BE2C (cell line): ENCODE data around the gene GLS.

Experiments
- DNase-seq: peaks from one replicate; pipeline ENCODE4 v3.0.0-alpha.2; 2020
- H3K27me3 ChIP-seq: fragments of 250-450 bp; sonication (Bioruptor Pico); 2 replicates; pipeline ENCODE4 v1.5.1; 2020; ENCODE audit warnings: mild to moderate bottlenecking
- H3K36me3 ChIP-seq: fragments of 250-450 bp; sonication (Bioruptor Pico); 2 replicates; pipeline ENCODE4 v1.5.1; 2020; ENCODE audit warnings: mild to moderate bottlenecking
- H3K4me1 ChIP-seq: fragments of 250-450 bp; sonication (Bioruptor Pico); 2 replicates; pipeline ENCODE4 v1.5.1; 2020
- H3K4me3 ChIP-seq: 2 replicates; pipeline ENCODE4 v1.5.1; 2011; ENCODE audit warnings: low read depth, low read length
- H3K9me3 ChIP-seq: fragments of 250-450 bp; sonication (Bioruptor Pico); 2 replicates; pipeline ENCODE4 v1.5.1; 2020
- TF ChIP-seq, protein P1 (sequence below): IDR thresholded peaks from 2 replicates; pipeline ENCODE4 v1.5.1; 2012; ENCODE audit warnings: mild to moderate bottlenecking, low read depth, low read length

Gene GLS

GRCh38 chr2:190896477-190896876, 15.9 kb downstream of the GLS start:
- Histone ChIP-seq H3K4me3 (no peak overlapping the region), H3K36me3 (peaks cover 64% of the 10 kb centered on the region), H3K27me3 (no peaks in the 10 kb centered on the region), H3K4me1 (0 out of 2 replicates have a peak, but pooled peaks cover 4% of the 10 kb centered on the region), H3K9me3 (no peaks in the 10 kb centered on the region)
- TF ChIP-seq, protein P1, sequence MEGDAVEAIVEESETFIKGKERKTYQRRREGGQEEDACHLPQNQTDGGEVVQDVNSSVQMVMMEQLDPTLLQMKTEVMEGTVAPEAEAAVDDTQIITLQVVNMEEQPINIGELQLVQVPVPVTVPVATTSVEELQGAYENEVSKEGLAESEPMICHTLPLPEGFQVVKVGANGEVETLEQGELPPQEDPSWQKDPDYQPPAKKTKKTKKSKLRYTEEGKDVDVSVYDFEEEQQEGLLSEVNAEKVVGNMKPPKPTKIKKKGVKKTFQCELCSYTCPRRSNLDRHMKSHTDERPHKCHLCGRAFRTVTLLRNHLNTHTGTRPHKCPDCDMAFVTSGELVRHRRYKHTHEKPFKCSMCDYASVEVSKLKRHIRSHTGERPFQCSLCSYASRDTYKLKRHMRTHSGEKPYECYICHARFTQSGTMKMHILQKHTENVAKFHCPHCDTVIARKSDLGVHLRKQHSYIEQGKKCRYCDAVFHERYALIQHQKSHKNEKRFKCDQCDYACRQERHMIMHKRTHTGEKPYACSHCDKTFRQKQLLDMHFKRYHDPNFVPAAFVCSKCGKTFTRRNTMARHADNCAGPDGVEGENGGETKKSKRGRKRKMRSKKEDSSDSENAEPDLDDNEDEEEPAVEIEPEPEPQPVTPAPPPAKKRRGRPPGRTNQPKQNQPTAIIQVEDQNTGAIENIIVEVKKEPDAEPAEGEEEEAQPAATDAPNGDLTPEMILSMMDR, result no peak
- no peak for DNase-seq

DNA sequence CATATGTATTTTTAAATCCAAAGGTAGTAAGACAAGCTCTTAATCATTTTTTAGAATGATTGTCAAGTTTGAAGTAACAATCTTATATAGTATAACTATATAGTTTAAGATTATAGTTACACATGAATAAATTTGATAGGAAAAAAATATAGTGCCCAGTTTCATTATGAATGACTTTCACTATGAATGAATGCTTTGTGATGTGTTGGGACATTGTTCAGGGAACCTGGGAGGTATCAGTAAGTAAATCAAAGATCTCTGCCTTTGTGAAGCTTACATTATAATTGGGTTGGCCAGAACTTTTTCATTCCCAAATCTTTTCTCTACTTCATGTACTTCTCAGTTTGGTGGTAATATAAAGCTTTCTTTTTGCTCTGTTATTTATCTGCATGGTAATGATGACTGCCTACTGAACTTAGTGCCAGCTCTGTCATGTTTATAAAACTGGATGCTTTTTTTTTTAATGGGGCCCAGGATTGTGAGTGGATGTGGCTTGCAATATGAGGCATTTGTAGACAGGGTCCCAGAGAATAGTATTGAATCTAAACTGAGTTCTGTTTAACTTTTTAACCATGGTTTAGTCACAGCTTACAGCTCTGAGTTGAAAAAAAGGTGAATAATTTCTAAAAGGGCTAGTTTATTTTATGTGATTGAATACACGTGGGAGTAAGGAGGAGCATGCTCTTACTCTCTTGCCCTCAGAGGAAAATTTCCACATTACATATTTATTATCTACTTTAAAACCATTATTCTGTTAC, 23.3 kb downstream of the GLS start:
- TF ChIP-seq, protein P1, result no peak
- H3K9me3 ChIP-seq, result no peaks in the 10 kb centered on the region
- no peaks in the 10 kb centered on the region; the same call in none of the 2 replicates for H3K4me1 ChIP-seq
- DNase-seq, result no peak
- no peaks in the 10 kb centered on the region for H3K27me3 ChIP-seq
- peaks cover 46% of the 10 kb centered on the region for H3K36me3 ChIP-seq
- no peak overlapping the region for H3K4me3 ChIP-seq

DNA sequence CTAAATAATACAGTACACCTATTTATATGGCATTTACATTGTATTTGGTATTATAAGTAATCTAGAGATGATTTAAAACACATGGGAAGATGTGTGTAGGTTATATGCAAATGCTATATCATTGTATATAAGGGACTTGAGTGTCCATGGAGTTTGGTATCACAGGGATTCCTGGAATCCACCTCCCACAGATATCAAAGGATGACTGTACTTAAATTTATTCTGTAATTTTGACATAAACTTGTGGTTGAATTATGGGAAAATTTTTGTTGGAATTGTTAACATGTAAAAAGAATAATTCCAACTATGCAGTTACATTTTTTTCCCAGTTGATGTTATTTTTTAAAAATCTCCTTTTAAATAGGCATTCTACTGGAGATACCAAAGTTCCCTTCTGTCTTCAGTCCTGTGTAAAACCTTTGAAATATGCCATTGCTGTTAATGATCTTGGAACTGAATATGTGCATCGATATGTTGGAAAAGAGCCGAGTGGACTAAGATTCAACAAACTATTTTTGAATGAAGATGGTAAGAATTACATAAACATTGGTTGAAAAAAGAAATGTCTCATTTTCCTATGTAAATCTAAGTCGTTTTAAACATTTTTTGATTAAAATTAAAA, 24.1 kb downstream of the GLS start:
- peaks cover 46% of the 10 kb centered on the region for H3K36me3 ChIP-seq
- no peak for DNase-seq
- TF ChIP-seq, protein P1, result no peak
- H3K27me3 ChIP-seq, result no peaks in the 10 kb centered on the region
- H3K9me3 ChIP-seq, result no peaks in the 10 kb centered on the region
- no peaks in the 10 kb centered on the region; the same call in none of the 2 replicates for H3K4me1 ChIP-seq
- no peak overlapping the region for H3K4me3 ChIP-seq

DNA sequence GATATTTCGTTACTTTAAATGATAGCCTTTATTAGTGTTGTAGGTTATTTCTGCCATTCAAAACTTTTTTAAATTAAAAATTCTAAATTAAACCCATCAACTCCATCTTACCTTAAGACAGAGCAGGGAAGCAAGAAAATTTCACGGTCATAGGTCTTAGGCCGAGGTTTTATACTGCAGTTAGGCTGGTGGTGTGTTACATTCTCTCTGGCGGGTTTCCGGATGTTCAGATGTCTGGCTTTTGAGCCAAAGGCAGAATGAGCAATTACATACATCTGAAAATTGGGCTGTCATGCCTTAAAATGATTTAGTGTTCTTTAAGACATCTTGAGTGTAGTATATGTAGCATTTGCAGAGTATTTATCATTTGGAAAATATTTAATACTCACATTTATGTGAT, 27.9 kb downstream of the GLS start:
- Histone ChIP-seq H3K27me3 (no peaks in the 10 kb centered on the region), H3K4me3 (no peak overlapping the region), H3K36me3 (peaks cover 27% of the 10 kb centered on the region), H3K4me1 (peaks cover 3% of the 10 kb centered on the region; the same call in 1 of the 2 replicates), H3K9me3 (no peaks in the 10 kb centered on the region)
- peak; percentile 22 for DNase-seq
- TF ChIP-seq, protein P1, result no peak

DNA sequence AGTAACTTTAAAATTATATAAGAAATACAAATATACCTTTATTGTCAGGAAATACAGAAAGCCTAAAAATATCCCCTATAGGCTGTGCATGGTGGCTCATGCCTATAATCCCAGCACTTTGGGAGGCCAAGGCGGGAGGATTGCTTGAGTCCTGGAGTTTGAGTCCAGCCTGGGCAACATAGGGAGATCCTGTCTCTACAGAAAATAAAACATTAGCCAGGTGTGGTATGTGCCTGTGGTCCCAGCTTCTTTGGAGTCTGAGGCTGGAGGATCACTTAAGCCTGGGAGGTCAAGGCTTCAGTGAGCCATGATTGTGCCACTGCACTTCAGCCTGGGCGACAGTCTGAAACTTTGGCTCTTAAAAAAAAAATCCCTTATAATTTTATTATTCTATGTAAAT, 29.1 kb downstream of the GLS start:
- H3K4me1 ChIP-seq, result peaks cover 3% of the 10 kb centered on the region; the same call in 1 of the 2 replicates
- H3K4me3 ChIP-seq, result no peak overlapping the region
- H3K9me3 ChIP-seq, result no peaks in the 10 kb centered on the region
- no peak for DNase-seq
- TF ChIP-seq, protein P1, result no peak
- H3K36me3 ChIP-seq, result peaks cover 29% of the 10 kb centered on the region
- H3K27me3 ChIP-seq, result no peaks in the 10 kb centered on the region
